Astrocyte of the cerebellum (primary cell): ENCODE results near the gene ARHGEF37.

Experiments
- DNase-seq: peaks from one replicate; pipeline ENCODE4 v3.0.0-alpha.2; 2011; ENCODE audit warnings: low read depth
- H3K4me3 ChIP-seq: 2 replicates; pipeline ENCODE4 v1.5.1; 2011; ENCODE audit warnings: mild to moderate bottlenecking, low read depth, low read length, moderate library complexity
- CTCF ChIP-seq: IDR thresholded peaks from 2 replicates; pipeline ENCODE4 v1.5.1; 2012; ENCODE audit warnings: low read length, low read depth, moderate library complexity, mild to moderate bottlenecking; ENCODE audit errors: missing control alignments
- in situ Hi-C: cut with HindIII; loops from 2 replicates; pipeline ENCODE4 v1.10.0; 2017; ENCODE audit warnings: low sequenced_read_pairs

The ARHGEF37 gene

DNA sequence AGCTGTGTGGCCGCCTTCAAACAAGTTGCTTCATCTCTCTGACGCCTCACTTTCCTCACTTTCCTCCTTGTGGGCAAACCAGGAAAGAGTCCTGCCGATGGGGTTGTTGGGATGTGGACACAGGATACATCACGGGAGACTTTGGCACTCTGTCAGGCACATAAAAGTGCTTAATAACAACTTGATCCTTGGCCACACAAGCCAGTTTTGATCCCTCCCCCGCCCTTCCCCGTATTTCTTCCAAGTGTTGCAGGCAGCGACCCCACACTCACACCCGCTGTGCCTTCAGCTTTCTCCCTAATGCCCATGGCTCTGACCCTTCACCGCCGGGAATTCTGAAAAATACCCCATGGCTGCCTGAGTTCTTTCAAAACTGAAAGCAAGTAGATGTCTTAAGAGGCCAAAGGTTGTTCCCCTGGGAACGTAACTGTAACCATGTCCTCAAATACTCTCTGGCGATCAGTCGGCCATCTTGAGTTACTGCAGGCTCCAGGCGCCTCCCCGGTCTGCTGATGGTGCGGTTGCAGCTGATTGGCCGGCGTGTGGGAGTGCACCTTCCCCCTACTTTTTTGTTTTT lies 59.8 kb downstream of the ARHGEF37 start:
- in situ Hi-C loops, result loop anchor here (25.0 kb wide), 1 partner anchor 346 kb away; no protein-coding TSS in a partner anchor
- no peak overlapping the region for H3K4me3 ChIP-seq
- peak; percentile 12 for DNase-seq
- no peak for TF ChIP-seq CTCF

- in situ Hi-C loops, result loop anchor here (25.0 kb wide), 1 partner anchor 346 kb away; no protein-coding TSS in a partner anchor
- no peak for TF ChIP-seq CTCF
- DNase-seq, result no peak
- H3K4me3 ChIP-seq, result no peak overlapping the region
Measured at GRCh38 chr5:149641600-149641999, 60.3 kb downstream of the ARHGEF37 start.

DNA sequence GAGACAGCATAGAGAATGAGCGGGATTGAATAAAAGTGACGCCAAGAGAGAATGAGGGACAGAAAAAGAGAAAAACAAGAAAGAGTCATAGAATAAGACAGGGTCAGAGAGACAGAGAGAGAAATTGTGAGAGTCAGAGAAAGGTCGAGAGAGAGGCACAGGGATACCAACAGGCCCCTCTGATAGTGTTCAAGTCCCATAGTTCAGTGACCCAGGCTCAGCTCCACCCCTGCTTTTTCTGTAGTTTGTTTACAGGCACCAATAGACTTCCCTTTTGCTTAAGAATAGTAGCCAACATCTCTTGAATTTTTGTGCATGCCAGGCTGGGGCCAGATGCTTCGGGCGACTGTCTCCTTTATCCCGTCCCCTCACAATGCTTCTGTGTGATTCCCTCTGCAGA lies 62.5 kb downstream of the ARHGEF37 start:
- TF ChIP-seq CTCF, result no peak
- no peak for DNase-seq
- no peak overlapping the region for H3K4me3 ChIP-seq
- in situ Hi-C loops, result loop anchor here (25.0 kb wide), 1 partner anchor 344 kb away; no protein-coding TSS in a partner anchor

GRCh38 chr5:149644629-149645028 lies 63.3 kb downstream of the ARHGEF37 start:
- no peak overlapping the region for H3K4me3 ChIP-seq
- in situ Hi-C loops, result loop anchor here (25.0 kb wide), 1 partner anchor 343 kb away; no protein-coding TSS in a partner anchor
- no peak for DNase-seq
- no peak for TF ChIP-seq CTCF

DNA sequence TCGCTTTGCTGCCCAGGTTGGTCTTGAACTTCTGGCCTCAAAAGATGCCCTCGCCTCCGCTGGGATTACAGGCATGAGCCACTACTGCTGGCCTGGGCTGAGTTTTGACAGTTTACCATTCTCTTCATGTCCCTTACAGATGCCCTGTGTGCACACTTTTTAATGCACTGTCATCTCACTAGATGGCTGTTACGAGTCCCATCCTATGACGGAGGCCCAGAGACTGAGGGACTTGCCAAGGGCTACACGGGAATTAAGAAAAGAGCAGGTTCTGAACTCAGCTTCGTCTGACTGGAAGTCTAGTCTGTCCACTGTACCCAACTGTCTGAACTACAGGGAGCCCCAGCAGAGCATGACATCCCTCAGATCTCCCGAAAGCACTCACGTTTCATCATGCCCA lies 63.9 kb downstream of the ARHGEF37 start:
- TF ChIP-seq CTCF, result no peak
- no peak for DNase-seq
- H3K4me3 ChIP-seq, result no peak overlapping the region
- in situ Hi-C loops, result loop anchor here (25.0 kb wide), 1 partner anchor 342 kb away; no protein-coding TSS in a partner anchor

- no peak for DNase-seq
- in situ Hi-C loops, result loop anchor here (25.0 kb wide), 1 partner anchor 342 kb away; no protein-coding TSS in a partner anchor
- no peak for TF ChIP-seq CTCF
- no peak overlapping the region for H3K4me3 ChIP-seq
Measured at GRCh38 chr5:149645725-149646124, 64.4 kb downstream of the ARHGEF37 start.
